Endothelial cell (in vitro differentiated cells): Measurements from ENCODE around the gene ALOX5. TPM values are rescaled to one million over a fixed set of nuclear protein-coding genes. Genes with fewer than 3 reads are reported as not detected.

ENCODE experiments used
- DNase-seq: peaks from one replicate; pipeline ENCODE4 v3.0.0; 2021; ENCODE audit warnings: low spot score
- H3K27ac Mint-ChIP-seq: one replicate; pipeline ENCODE4 v1.8.0; 2021; ENCODE audit warnings: mixed read lengths, inconsistent platforms; ENCODE audit not compliant: unreplicated experiment
- H3K27me3 Mint-ChIP-seq: one replicate; pipeline ENCODE4 v1.8.0; 2021; ENCODE audit warnings: mild to moderate bottlenecking, moderate library complexity, mixed read lengths, inconsistent platforms; ENCODE audit not compliant: unreplicated experiment
- H3K36me3 Mint-ChIP-seq: one replicate; pipeline ENCODE4 v1.8.0; 2021; ENCODE audit warnings: mild to moderate bottlenecking, low read depth, mixed read lengths, inconsistent platforms; ENCODE audit not compliant: unreplicated experiment
- H3K4me1 Mint-ChIP-seq: one replicate; pipeline ENCODE4 v1.8.0; 2021; ENCODE audit warnings: mild to moderate bottlenecking, mixed read lengths, inconsistent platforms; ENCODE audit not compliant: unreplicated experiment
- H3K4me3 Mint-ChIP-seq: one replicate; pipeline ENCODE4 v1.8.0; 2021; ENCODE audit warnings: mild to moderate bottlenecking, mixed read lengths, inconsistent platforms; ENCODE audit not compliant: unreplicated experiment
- H3K9me3 Mint-ChIP-seq: one replicate; pipeline ENCODE4 v1.8.0; 2021; ENCODE audit warnings: mixed read lengths, inconsistent platforms; ENCODE audit not compliant: unreplicated experiment
- CTCF ChIP-seq: fragments of 200-600 bp; sonication (generic); IDR thresholded peaks from one replicate; pipeline ENCODE4 v1.5.0; 2021; ENCODE audit warnings: antibody characterized with exemption; ENCODE audit not compliant: unreplicated experiment
- total RNA-seq: library from RNA; stranded (reverse); fragmentation: NEBNext Ultra II Directional; extraction: Animal tissue kit (Norgen Biotek cat#: 25700); gene quantifications from one replicate; pipeline ENCODE4 v1.2.1, GENCODE V29; 2021; ENCODE audit not compliant: unreplicated experiment

The ALOX5 gene
- total RNA-seq, 1 donor from 2014 or later: 0.18 TPM

- no peak for DNase-seq
- Mint-ChIP-seq H3K27ac (no peak overlapping the region), H3K4me1 (no peaks in the 10 kb centered on the region), H3K9me3 (no peaks in the 10 kb centered on the region), H3K27me3 (peaks cover 6% of the 10 kb centered on the region), H3K36me3 (peaks cover 3% of the 10 kb centered on the region), H3K4me3 (no peak overlapping the region)
- no peak for TF ChIP-seq CTCF
Measured at GRCh38 chr10:45428611-45429510, 54.8 kb downstream of the ALOX5 start.

GRCh38 chr10:45429790-45430189 lies 55.8 kb downstream of the ALOX5 start:
- Mint-ChIP-seq H3K9me3 (no peaks in the 10 kb centered on the region), H3K27ac (no peak overlapping the region), H3K4me1 (no peaks in the 10 kb centered on the region), H3K4me3 (no peak overlapping the region), H3K27me3 (peaks cover 6% of the 10 kb centered on the region), H3K36me3 (peaks cover 3% of the 10 kb centered on the region)
- DNase-seq: no peak
- no peak for TF ChIP-seq CTCF

GRCh38 chr10:45432113-45432512 lies 58.1 kb downstream of the ALOX5 start:
- Mint-ChIP-seq H3K9me3 (no peaks in the 10 kb centered on the region), H3K36me3 (no peaks in the 10 kb centered on the region), H3K27me3 (peaks cover 4% of the 10 kb centered on the region), H3K4me1 (no peaks in the 10 kb centered on the region), H3K27ac (no peak overlapping the region), H3K4me3 (no peak overlapping the region)
- TF ChIP-seq CTCF: no peak
- no peak for DNase-seq

GRCh38 chr10:45432700-45433472 lies 58.9 kb downstream of the ALOX5 start:
- no peak overlapping the region for H3K27ac Mint-ChIP-seq
- H3K9me3 Mint-ChIP-seq: no peaks in the 10 kb centered on the region
- H3K4me1 Mint-ChIP-seq: no peaks in the 10 kb centered on the region
- H3K4me3 Mint-ChIP-seq: no peak overlapping the region
- DNase-seq: no peak
- TF ChIP-seq CTCF: no peak
- peaks cover 4% of the 10 kb centered on the region for H3K27me3 Mint-ChIP-seq
- H3K36me3 Mint-ChIP-seq: no peaks in the 10 kb centered on the region
